NT2/D1 (cell line): ENCODE results near the gene CCDC85C.

ENCODE experiments used
- SUZ12 ChIP-seq: IDR thresholded peaks from 2 replicates; pipeline ENCODE4 v1.6.1; 2011; ENCODE audit not compliant: insufficient read length, insufficient read depth; ENCODE audit errors: extremely low read depth
- YY1 ChIP-seq: IDR thresholded peaks from 2 replicates; pipeline ENCODE4 v1.6.1; 2011; ENCODE audit not compliant: insufficient read length, insufficient read depth
- ZNF274 ChIP-seq: IDR thresholded peaks from 2 replicates; pipeline ENCODE4 v1.6.1; 2011; ENCODE audit warnings: mild to moderate bottlenecking, low read depth, low read length

DNA sequence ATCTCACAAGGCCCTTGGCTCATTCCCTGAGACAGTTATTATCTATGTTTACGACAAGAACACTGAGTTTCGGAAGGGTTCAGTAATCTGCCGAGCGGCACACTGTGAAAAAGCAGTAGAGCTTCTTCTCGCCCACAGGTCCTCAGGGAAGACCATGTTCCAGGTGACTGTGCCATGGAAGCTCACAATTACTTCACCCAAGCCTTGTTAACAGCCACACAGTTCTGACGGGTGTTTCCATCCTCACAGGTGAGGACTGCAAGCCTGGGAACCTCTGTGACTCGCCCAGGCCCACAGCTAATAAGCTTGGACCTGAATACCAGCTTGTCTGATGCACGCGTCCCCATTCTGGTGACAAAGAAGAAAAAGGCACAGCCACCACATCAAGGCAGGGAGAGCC is 138.7 kb downstream of the CCDC85C start:
- TF ChIP-seq YY1 (no peak), ZNF274 (no peak), SUZ12 (no peak)
